CD4-positive, alpha-beta T cell (primary cell): ENCODE data around the gene STK17A. TPM values are rescaled to one million over a fixed set of nuclear protein-coding genes. Genes with fewer than 3 reads are reported as not detected.
A peak's percentile ranks its signal among the peaks of the same experiment; 100 is the strongest.

ENCODE experiments used
- ATAC-seq: fragments of 200-7000 bp; cut with Tn5 transposase; one replicate; pipeline ENCODE4 v1.10.0; 2022; ENCODE audit warnings: mild to moderate bottlenecking; ENCODE audit not compliant: poor library complexity
- CTCF ChIA-PET: fragments of 350-600 bp; sonication (Branson Sonifier 250); formaldehyde crosslinking; loops from one replicate; lab custom pipeline; 2021; ENCODE audit warnings: antibody characterized with exemption, inconsistent platforms; lab: Charles Lee
- POLR2A ChIA-PET: fragments of 350-600 bp; sonication (Branson Sonifier 250); formaldehyde crosslinking; loops from one replicate; lab custom pipeline; 2021; ENCODE audit warnings: antibody characterized with exemption, inconsistent platforms; lab: Charles Lee
- DNase-seq, 14 experiments: peaks; one replicate each; pipeline ENCODE4 v3.0.0-alpha.2; 2013 to 2020; ENCODE audit warnings: mixed read lengths in 2 of 14
- H3K27ac ChIP-seq, 2 donors: one replicate each; pipeline versions ENCODE4 v1.5.1 to v1.7.0; 2013; ENCODE audit warnings: low read length in 2 of 2, low read depth in 1 of 2, mild to moderate bottlenecking in 1 of 2
- H3K27me3 ChIP-seq, 2 experiments: 1 replicate in 1 of 2; 2 replicates in 1 of 2; pipeline versions ENCODE4 v1.6.1 to v1.7.0; 2013; ENCODE audit warnings: low read length in 2 of 2, control low read depth in 1 of 2, mild to moderate bottlenecking in 1 of 2, moderate library complexity in 1 of 2; ENCODE audit not compliant: insufficient read depth in 2 of 2, control insufficient read depth in 1 of 2
- H3K36me3 ChIP-seq: one replicate; pipeline ENCODE4 v1.6.1; 2013; ENCODE audit warnings: low read length, control low read depth; ENCODE audit not compliant: insufficient read depth
- H3K4me1 ChIP-seq: one replicate; pipeline ENCODE4 v1.6.1; 2013; ENCODE audit warnings: low read length, control low read depth; ENCODE audit not compliant: insufficient read depth
- H3K4me3 ChIP-seq: one replicate; pipeline ENCODE4 v1.5.1; 2013; ENCODE audit warnings: mild to moderate bottlenecking, low read length, moderate library complexity
- H3K9me3 ChIP-seq, 2 experiments: 1 replicate in 1 of 2; 2 replicates in 1 of 2; pipeline versions ENCODE4 v1.6.1 to v1.7.0; 2013; ENCODE audit warnings: low read length in 2 of 2, mild to moderate bottlenecking in 2 of 2, control low read depth in 1 of 2, moderate library complexity in 1 of 2; ENCODE audit not compliant: control insufficient read depth in 1 of 2, insufficient read depth in 1 of 2
- H3K27ac Mint-ChIP-seq: one replicate; pipeline ENCODE4 v1.8.0; 2020; ENCODE audit warnings: mixed read lengths
- H3K27me3 Mint-ChIP-seq: one replicate; pipeline ENCODE4 v1.8.0; 2021; ENCODE audit warnings: mixed read lengths
- H3K36me3 Mint-ChIP-seq: one replicate; pipeline ENCODE4 v1.8.0; 2021; ENCODE audit warnings: low read depth, mixed read lengths
- H3K4me1 Mint-ChIP-seq: one replicate; pipeline ENCODE4 v1.8.0; 2021; ENCODE audit warnings: low read depth, mixed read lengths
- H3K4me3 Mint-ChIP-seq: one replicate; pipeline ENCODE4 v1.8.0; 2020; ENCODE audit warnings: mild to moderate bottlenecking, mixed read lengths
- H3K9me3 Mint-ChIP-seq: one replicate; pipeline ENCODE4 v1.8.0; 2020; ENCODE audit warnings: mixed read lengths
- intact Hi-C, 2 experiments: fragments of 100-400 bp; cut with DNase I in 1 of 2; cut with micrococcal nuclease in 1 of 2; formaldehyde crosslinking; loops; one replicate each; pipeline versions ENCODE4 v1.15.1 to v1.9.0; 2023 to 2025; cut with DNase I, micrococcal nuclease
- total RNA-seq, 174 experiments: library from RNA in 2 of 174; stranded (reverse) in 2 of 174; gene quantifications; one replicate each; pipeline ENCODE4 v1.2.3 and lab custom pipeline; 2021 to 2026
- TF ChIP-seq, protein P1 (sequence below): fragments of 200-600 bp; IDR thresholded peaks from one replicate; pipeline ENCODE4 v1.8.0; 2022; ENCODE audit warnings: antibody characterized with exemption, mild to moderate bottlenecking

STK17A gene
- total RNA-seq, 2 experiments from 2014 or later = 213 to 218 TPM

DNA sequence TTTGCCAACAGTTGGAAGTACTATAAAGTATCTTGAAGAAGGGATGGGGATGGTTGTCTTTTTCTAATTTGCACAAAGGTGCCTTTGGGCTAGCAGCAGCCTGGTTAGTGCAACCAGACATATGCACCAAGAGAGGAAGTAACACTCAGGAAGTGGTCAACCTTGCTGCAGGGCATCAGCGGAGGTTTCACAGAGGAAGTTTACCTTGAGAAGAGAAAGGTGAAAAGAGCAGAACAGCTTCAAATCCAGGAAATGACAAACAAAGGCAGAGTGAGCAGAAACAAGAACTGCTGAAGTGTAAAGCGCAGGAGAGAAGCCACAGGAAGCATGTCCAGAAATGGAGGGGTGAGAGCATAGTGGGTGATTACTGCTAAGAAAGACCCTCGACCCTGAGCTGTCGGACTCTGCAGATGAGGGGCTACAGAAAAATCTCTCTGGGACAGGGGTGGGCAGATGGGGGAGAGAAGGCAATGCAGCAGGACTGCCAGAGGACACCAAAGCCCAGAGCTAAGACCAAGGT, 66.9 kb downstream of the STK17A start:
- Mint-ChIP-seq H3K36me3 (peaks cover 25% of the 10 kb centered on the region), H3K27ac (peak overlapping the region; percentile 87), H3K27me3 (no peaks in the 10 kb centered on the region), H3K9me3 (no peaks in the 10 kb centered on the region), H3K4me1 (peaks cover 89% of the 10 kb centered on the region), H3K4me3 (peak overlapping the region; percentile 76)
- Histone ChIP-seq H3K4me3 (peak overlapping the region; percentile 56), H3K9me3 (no peaks in the 10 kb centered on the region), H3K27ac (peak overlapping the region; percentile 77 to 96), H3K27me3 (no peaks in the 10 kb centered on the region), H3K36me3 (peaks cover 7% of the 10 kb centered on the region), H3K4me1 (peaks cover 93% of the 10 kb centered on the region)
- TF ChIP-seq, protein P1, sequence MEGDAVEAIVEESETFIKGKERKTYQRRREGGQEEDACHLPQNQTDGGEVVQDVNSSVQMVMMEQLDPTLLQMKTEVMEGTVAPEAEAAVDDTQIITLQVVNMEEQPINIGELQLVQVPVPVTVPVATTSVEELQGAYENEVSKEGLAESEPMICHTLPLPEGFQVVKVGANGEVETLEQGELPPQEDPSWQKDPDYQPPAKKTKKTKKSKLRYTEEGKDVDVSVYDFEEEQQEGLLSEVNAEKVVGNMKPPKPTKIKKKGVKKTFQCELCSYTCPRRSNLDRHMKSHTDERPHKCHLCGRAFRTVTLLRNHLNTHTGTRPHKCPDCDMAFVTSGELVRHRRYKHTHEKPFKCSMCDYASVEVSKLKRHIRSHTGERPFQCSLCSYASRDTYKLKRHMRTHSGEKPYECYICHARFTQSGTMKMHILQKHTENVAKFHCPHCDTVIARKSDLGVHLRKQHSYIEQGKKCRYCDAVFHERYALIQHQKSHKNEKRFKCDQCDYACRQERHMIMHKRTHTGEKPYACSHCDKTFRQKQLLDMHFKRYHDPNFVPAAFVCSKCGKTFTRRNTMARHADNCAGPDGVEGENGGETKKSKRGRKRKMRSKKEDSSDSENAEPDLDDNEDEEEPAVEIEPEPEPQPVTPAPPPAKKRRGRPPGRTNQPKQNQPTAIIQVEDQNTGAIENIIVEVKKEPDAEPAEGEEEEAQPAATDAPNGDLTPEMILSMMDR = no peak
- ChIA-PET POLR2A (interaction anchor here (0.7 to 11.1 kb wide), 26 partner anchors 11 to 840 kb away, joined by 3 to 300 read pairs (median 6); partner anchors contain the start of gene STK17A), CTCF (interaction anchor here (1.4 to 12.7 kb wide), 6 partner anchors 10 to 65 kb away, joined by 3 to 167 read pairs (median 8); partner anchors contain the start of gene STK17A)
- peak; percentile 55 for ATAC-seq
- intact Hi-C loops = loop anchor here (1.0 to 5.0 kb wide), 7 partner anchors 15 to 68 kb away; partner anchors contain the start of gene STK17A (in 1 of the 2)
- DNase-seq = peak; percentile 42 to 94 (median 64)

DNA sequence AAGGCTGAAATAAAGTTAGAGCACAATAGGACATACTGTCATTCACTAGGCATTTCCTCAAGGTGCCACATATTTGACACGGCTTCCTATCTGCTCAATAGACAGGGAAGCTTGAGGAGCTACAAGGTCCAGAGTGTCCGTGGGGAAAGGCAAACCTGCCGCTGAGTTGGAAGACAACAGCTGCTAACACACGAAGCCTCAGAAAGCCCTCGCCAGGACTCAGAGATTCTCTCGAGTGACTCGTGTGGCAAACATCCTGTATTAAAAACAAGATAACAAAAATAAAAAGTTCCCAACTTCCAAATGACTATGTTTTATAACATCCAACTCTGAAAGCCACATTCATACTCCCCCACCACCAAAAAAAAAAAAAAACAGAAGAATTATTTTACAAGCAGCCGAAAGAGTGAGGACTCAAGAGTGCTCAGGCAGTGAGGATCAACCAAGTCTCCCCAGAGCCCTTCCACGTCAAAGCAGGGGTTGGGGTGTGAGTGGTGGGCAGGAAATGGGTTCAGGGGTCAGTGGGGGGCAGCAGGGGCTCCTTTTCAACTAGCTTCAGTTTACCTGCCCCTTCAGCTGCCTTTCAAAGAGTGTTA, 67.6 kb downstream of the STK17A start:
- peak overlapping the region; percentile 56 for H3K4me3 ChIP-seq
- peaks cover 9% of the 10 kb centered on the region for H3K36me3 ChIP-seq
- ATAC-seq (no peak), DNase-seq (peak in 4 of 14 experiments; percentile 42 to 52 (median 50))
- Mint-ChIP-seq H3K36me3 (peaks cover 20% of the 10 kb centered on the region), H3K4me3 (peak overlapping the region; percentile 76), H3K27me3 (no peaks in the 10 kb centered on the region), H3K27ac (peak overlapping the region; percentile 87), H3K9me3 (no peaks in the 10 kb centered on the region), H3K4me1 (peaks cover 84% of the 10 kb centered on the region)
- CTCF ChIA-PET = interaction anchor here (1.4 to 12.7 kb wide), 4 partner anchors 10 to 66 kb away, joined by 3 to 167 read pairs (median 31); partner anchors contain the start of gene STK17A
- peak overlapping the region; percentile 77 to 96 for H3K27ac ChIP-seq
- TF ChIP-seq, protein P1 = no peak
- POLR2A ChIA-PET = interaction anchor here (0.7 to 11.1 kb wide), 26 partner anchors 10 to 839 kb away, joined by 3 to 300 read pairs (median 6); partner anchors contain the start of gene STK17A
- no peaks in the 10 kb centered on the region for H3K9me3 ChIP-seq
- peaks cover 86% of the 10 kb centered on the region for H3K4me1 ChIP-seq
- no peaks in the 10 kb centered on the region for H3K27me3 ChIP-seq
- intact Hi-C loops = loop anchor here in 1 of 2 experiments (2.0 to 5.0 kb wide), 3 partner anchors 14 to 68 kb away; partner anchors contain the start of gene STK17A

DNA sequence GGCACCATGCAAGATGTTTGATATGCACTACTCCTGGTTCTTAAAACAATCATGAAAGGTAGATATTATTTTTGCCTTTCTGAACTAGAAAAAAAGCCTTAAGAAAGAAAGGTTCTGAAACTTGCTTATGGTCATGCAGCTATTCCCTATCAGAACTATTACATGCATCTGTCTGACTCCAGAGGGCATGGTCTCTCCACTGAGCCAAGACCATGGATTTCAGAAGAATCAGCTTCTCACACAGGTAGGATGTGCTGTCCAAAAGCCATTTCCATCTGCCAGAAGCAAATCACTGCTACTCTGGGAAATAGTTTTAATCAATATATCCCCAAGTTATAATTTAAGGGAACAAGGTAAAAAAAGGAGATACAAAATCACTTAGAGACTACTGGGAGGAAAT, 69.5 kb downstream of the STK17A start:
- H3K27me3 Mint-ChIP-seq = no peaks in the 10 kb centered on the region
- peaks cover 16% of the 10 kb centered on the region for H3K36me3 Mint-ChIP-seq
- Histone ChIP-seq H3K4me3 (no peak overlapping the region), H3K27me3 (no peaks in the 10 kb centered on the region), H3K27ac (peak overlapping the region; percentile 26 to 77), H3K4me1 (peaks cover 71% of the 10 kb centered on the region), H3K36me3 (peaks cover 6% of the 10 kb centered on the region), H3K9me3 (no peaks in the 10 kb centered on the region)
- ChIA-PET POLR2A (interaction anchor here (1.0 to 11.1 kb wide), 5 partner anchors 8 to 66 kb away, joined by 3 to 300 read pairs (median 9); partner anchors contain the start of gene STK17A), CTCF (interaction anchor here (0.7 to 12.7 kb wide), 3 partner anchors 35 to 68 kb away, joined by 3 to 167 read pairs (median 58); partner anchors contain the start of gene STK17A)
- no peak for ATAC-seq
- no peaks in the 10 kb centered on the region for H3K9me3 Mint-ChIP-seq
- TF ChIP-seq, protein P1 = no peak
- peak overlapping the region; percentile 87 for H3K27ac Mint-ChIP-seq
- no peak for DNase-seq
- intact Hi-C loops = loop anchor here in 1 of 2 experiments (5.0 kb wide), 1 partner anchor 70 kb away; the partner anchor contains the start of gene STK17A
- peak overlapping the region; percentile 69 for H3K4me3 Mint-ChIP-seq
- H3K4me1 Mint-ChIP-seq = peaks cover 76% of the 10 kb centered on the region
